OCI-LY7 (cell line): ENCODE results near the gene TLR2.

Experiments used
- CTCF ChIP-seq: fragments of 200-600 bp; sonication (generic); conservative IDR thresholded peaks from 2 replicates; pipeline ENCODE4 v1.5.1; 2014; ENCODE audit warnings: mild to moderate bottlenecking, antibody characterized with exemption, low read length, moderate library complexity, mixed read lengths
- EZH2phosphoT487 ChIP-seq: fragments of 200-600 bp; sonication (generic); IDR thresholded peaks from 2 replicates; pipeline ENCODE4 v1.6.1; 2018; ENCODE audit warnings: low read depth, borderline replicate concordance, mild to moderate bottlenecking, mixed run types, antibody characterized with exemption, low read length, moderate library complexity, mixed read lengths

DNA sequence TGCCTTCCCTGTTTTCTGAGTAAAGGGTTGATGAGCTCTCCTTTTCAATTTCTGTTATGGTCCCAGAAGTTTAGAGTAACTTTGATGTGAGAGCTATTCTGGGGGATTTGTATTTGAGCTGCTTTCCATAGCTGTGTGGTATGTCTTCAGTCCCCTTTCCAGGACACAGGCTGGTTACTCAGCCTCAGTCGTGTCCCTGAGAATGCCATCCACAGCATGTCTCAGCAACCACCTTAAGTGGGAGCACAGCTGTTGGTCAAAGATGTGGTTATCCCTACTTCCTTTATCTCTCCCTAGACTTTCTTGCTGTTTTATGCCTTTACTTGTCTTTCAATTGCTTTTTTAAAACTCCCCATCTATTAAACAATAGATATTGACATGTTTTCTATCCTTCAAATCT, 38.0 kb downstream of the TLR2 start:
- TF ChIP-seq CTCF (no peak), EZH2phosphoT487 (no peak)
